ENCODE data around the gene LPCAT1.

LPCAT1 gene

DNA sequence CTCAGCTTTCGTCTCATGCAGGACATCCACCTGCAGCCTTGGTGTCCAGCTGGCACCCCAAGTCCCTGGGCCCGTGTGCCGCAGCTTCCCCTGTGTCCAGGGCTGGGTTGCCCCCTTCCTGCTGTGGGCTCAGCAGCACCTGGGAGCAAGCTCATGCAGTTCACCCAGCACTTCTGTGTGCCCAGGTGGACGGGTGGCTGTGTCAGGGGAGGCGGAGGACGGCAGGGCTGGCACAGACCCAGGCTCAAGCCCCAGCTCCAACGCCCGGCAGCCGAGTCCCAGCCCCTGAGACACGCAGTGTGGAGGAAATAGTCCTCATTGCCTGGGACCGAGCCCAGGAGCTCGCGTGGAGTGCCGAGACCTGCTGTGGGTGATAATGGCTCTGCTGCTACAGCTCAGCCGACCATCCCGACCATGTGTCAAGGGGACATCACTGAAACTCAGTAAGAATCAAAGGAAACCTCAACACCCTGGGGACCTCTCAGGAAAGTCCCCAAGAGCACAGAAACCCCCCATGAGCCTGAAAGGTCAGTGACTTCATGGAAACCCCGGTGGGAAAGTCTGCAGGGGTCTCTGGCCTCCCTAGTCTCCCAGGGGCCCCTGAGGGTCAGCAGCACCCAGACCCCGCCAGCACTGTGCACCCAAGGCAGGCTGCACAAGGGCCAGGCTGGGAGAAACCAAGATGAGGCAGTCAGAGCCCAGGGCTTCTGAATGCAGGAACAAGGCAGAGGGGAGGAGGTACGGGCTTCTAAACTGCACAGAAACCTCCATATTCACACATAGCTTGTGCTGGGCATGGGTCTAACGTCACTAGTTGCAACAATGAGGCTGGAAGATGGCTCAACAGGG lies 38.8 kb downstream of the LPCAT1 start:
- no peak overlapping the region for H3K4me2 ChIP-seq (ENCODE audit: low read length)
- H3K4me1 ChIP-seq (ENCODE audit: control insufficient read depth, low read depth, low read length): no peaks in the 10 kb centered on the region
- H2BK15ac ChIP-seq (replicated peaks; ENCODE audit: low read depth): no peak overlapping the region
- no peak overlapping the region for H4K5ac ChIP-seq (ENCODE audit: low read length)
- no CpG with 5 or more reads among the region's 20 CpGs for WGBS (ENCODE audit: extremely low coverage, insufficient coverage, low lambda C conversion rate)
- no peak overlapping the region for H3K27ac ChIP-seq (ENCODE audit: low read depth, low read length)
- H2BK120ac ChIP-seq (ENCODE audit: low read depth, low read length): no peak overlapping the region
- H3K23ac ChIP-seq (ENCODE audit: low read length): no peak overlapping the region
- no peak overlapping the region for H3K4ac ChIP-seq (ENCODE audit: low read depth, low read length)
- peaks cover 7% of the 10 kb centered on the region for H3K36me3 ChIP-seq (ENCODE audit: control insufficient read depth, insufficient read depth, low read length)
- H4K8ac ChIP-seq (ENCODE audit: low read depth, low read length): no peak overlapping the region
- H3K79me1 ChIP-seq (ENCODE audit: low read length): no peaks in the 10 kb centered on the region
- H2BK5ac ChIP-seq (ENCODE audit: low read length): no peak overlapping the region
- no peak overlapping the region for H3K56ac ChIP-seq (ENCODE audit: low read length)
- no peaks in the 10 kb centered on the region for H3K79me2 ChIP-seq (ENCODE audit: control insufficient read depth, insufficient read depth, low read length)
- no peak overlapping the region for H3K9ac ChIP-seq (ENCODE audit: low read length)
- DNase-seq: no peak
- no peak overlapping the region for H3K4me3 ChIP-seq (ENCODE audit: low read length)
- no peak overlapping the region for H3K18ac ChIP-seq (ENCODE audit: low read length)
- no peak overlapping the region for H2AK5ac ChIP-seq (ENCODE audit: low read length)
- no peaks in the 10 kb centered on the region for H3K27me3 ChIP-seq (ENCODE audit: insufficient read depth, low read length, poor library complexity)

DNA sequence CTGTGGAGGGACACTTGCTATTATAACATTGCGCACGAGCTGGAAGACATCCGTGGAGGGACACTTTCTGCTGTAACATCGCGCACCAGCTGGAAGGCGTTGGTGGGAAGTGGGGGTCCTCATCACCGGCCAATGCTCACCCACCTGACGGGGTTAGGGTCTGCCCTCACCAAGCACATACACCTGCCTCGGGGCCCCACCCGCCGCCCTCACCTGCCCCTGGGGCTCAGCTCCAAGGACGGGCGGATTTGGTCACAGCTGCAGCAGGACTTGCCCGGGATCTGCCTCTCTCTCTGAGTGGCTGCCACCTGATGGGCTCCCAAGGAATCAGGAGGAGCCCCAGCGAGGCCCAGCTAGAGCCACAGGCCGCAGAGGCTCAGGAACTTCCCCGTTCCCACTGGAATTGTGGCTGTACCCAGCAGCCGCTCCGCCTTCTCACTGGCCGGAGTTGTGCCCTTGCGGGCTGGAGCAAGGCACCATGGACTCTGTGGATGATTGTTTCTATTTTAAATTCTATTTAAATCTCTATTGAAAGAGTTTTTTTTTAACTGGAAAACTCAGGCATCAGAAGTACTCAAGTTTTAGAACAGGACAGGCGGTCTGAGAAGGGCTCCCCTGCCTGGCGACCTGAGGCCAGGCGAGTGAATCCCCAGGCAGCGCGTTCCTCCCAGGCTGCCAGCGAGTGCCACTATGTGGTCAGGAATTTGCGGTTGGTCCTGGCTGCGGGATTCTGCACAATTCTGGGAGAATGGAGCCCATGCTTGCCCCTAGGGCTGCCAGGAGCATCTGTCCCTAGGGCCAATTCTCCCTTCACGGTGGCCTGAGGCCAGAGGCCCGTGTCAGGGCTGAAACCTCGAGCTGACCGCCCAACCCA lies 39.7 kb downstream of the LPCAT1 start:
- H3K4me1 ChIP-seq (ENCODE audit: control insufficient read depth, low read depth, low read length): no peaks in the 10 kb centered on the region
- no peak overlapping the region for H3K9ac ChIP-seq (ENCODE audit: low read length)
- no peak overlapping the region for H3K56ac ChIP-seq (ENCODE audit: low read length)
- peaks cover 8% of the 10 kb centered on the region for H3K36me3 ChIP-seq (ENCODE audit: control insufficient read depth, insufficient read depth, low read length)
- no peak overlapping the region for H2BK15ac ChIP-seq (replicated peaks; ENCODE audit: low read depth)
- no peaks in the 10 kb centered on the region for H3K27me3 ChIP-seq (ENCODE audit: insufficient read depth, low read length, poor library complexity)
- no peak overlapping the region for H3K23ac ChIP-seq (ENCODE audit: low read length)
- no peak overlapping the region for H2AK5ac ChIP-seq (ENCODE audit: low read length)
- no peak overlapping the region for H3K4me3 ChIP-seq (ENCODE audit: low read length)
- DNase-seq: no peak
- H2BK120ac ChIP-seq (ENCODE audit: low read depth, low read length): no peak overlapping the region
- no peak overlapping the region for H4K8ac ChIP-seq (ENCODE audit: low read depth, low read length)
- H3K4me2 ChIP-seq (ENCODE audit: low read length): no peak overlapping the region
- WGBS (ENCODE audit: extremely low coverage, insufficient coverage, low lambda C conversion rate): no CpG with 5 or more reads among the region's 33 CpGs
- H3K79me2 ChIP-seq (ENCODE audit: control insufficient read depth, insufficient read depth, low read length): no peaks in the 10 kb centered on the region
- no peak overlapping the region for H2BK5ac ChIP-seq (ENCODE audit: low read length)
- no peaks in the 10 kb centered on the region for H3K79me1 ChIP-seq (ENCODE audit: low read length)
- H3K18ac ChIP-seq (ENCODE audit: low read length): no peak overlapping the region
- no peak overlapping the region for H4K5ac ChIP-seq (ENCODE audit: low read length)
- H3K4ac ChIP-seq (ENCODE audit: low read depth, low read length): no peak overlapping the region
- H3K27ac ChIP-seq (ENCODE audit: low read depth, low read length): no peak overlapping the region

DNA sequence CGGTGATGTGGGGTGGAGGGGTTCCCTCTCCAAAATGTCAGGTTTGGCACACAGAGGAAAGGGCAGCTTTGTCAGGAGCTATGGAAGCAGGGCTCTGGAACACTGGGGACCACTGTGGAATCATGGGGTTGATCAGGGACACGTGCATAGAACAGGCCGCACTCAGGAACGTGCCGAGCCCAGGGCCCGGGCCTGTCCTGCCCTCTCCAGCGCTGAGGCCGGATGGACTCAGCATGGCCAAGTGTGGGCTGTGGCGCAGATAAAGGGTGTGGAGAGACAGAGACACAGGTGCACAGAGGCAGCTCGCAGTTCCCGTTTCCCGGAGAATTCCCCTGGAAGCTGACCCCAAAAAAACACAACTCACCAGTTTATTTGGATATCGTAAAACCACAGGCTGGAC lies 40.7 kb downstream of the LPCAT1 start:
- no peak overlapping the region for H2BK5ac ChIP-seq (ENCODE audit: low read length)
- no peak overlapping the region for H3K4me3 ChIP-seq (ENCODE audit: low read length)
- no peak overlapping the region for H3K9ac ChIP-seq (ENCODE audit: low read length)
- H3K79me1 ChIP-seq (ENCODE audit: low read length): no peaks in the 10 kb centered on the region
- H2BK15ac ChIP-seq (replicated peaks; ENCODE audit: low read depth): no peak overlapping the region
- no peak overlapping the region for H3K56ac ChIP-seq (ENCODE audit: low read length)
- no peaks in the 10 kb centered on the region for H3K79me2 ChIP-seq (ENCODE audit: control insufficient read depth, insufficient read depth, low read length)
- H4K5ac ChIP-seq (ENCODE audit: low read length): no peak overlapping the region
- H3K23ac ChIP-seq (ENCODE audit: low read length): no peak overlapping the region
- H3K4me2 ChIP-seq (ENCODE audit: low read length): no peak overlapping the region
- no peaks in the 10 kb centered on the region for H3K27me3 ChIP-seq (ENCODE audit: insufficient read depth, low read length, poor library complexity)
- no peak for DNase-seq
- H3K4ac ChIP-seq (ENCODE audit: low read depth, low read length): no peak overlapping the region
- peaks cover 9% of the 10 kb centered on the region for H3K36me3 ChIP-seq (ENCODE audit: control insufficient read depth, insufficient read depth, low read length)
- no peak overlapping the region for H2AK5ac ChIP-seq (ENCODE audit: low read length)
- WGBS (ENCODE audit: extremely low coverage, insufficient coverage, low lambda C conversion rate): no CpG with 5 or more reads among the region's 13 CpGs
- H4K8ac ChIP-seq (ENCODE audit: low read depth, low read length): no peak overlapping the region
- H3K4me1 ChIP-seq (ENCODE audit: control insufficient read depth, low read depth, low read length): no peaks in the 10 kb centered on the region
- no peak overlapping the region for H3K18ac ChIP-seq (ENCODE audit: low read length)
- no peak overlapping the region for H2BK120ac ChIP-seq (ENCODE audit: low read depth, low read length)
- H3K27ac ChIP-seq (ENCODE audit: low read depth, low read length): no peak overlapping the region

DNA sequence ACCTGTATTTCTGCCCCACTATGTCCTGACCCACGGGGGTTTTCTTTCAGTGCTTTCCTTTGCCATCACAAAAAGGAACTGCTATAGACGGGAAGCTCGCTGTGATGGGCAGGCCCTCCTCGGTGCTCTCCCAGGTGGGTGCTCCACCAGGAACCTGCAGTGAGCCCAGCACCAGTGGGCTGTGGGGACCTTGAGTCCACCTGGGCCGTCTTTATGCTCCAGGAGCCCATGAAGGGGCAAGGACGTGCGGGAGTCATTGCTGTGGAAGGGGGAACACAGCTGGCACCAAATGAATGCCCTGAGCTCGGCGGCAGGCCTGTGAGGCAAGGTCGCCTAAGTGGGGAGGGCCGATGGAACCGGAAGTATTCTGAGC lies 41.8 kb downstream of the LPCAT1 start:
- H3K4me2 ChIP-seq (ENCODE audit: low read length): no peak overlapping the region
- no peaks in the 10 kb centered on the region for H3K79me2 ChIP-seq (ENCODE audit: control insufficient read depth, insufficient read depth, low read length)
- H2BK5ac ChIP-seq (ENCODE audit: low read length): no peak overlapping the region
- no peak overlapping the region for H3K23ac ChIP-seq (ENCODE audit: low read length)
- no peaks in the 10 kb centered on the region for H3K27me3 ChIP-seq (ENCODE audit: insufficient read depth, low read length, poor library complexity)
- H4K8ac ChIP-seq (ENCODE audit: low read depth, low read length): no peak overlapping the region
- no peak overlapping the region for H3K9ac ChIP-seq (ENCODE audit: low read length)
- H3K56ac ChIP-seq (ENCODE audit: low read length): no peak overlapping the region
- no peak overlapping the region for H3K27ac ChIP-seq (ENCODE audit: low read depth, low read length)
- H3K36me3 ChIP-seq (ENCODE audit: control insufficient read depth, insufficient read depth, low read length): peaks cover 8% of the 10 kb centered on the region
- H4K5ac ChIP-seq (ENCODE audit: low read length): no peak overlapping the region
- no peak for DNase-seq
- no peaks in the 10 kb centered on the region for H3K79me1 ChIP-seq (ENCODE audit: low read length)
- H3K4me3 ChIP-seq (ENCODE audit: low read length): no peak overlapping the region
- no peak overlapping the region for H3K4ac ChIP-seq (ENCODE audit: low read depth, low read length)
- no peak overlapping the region for H2AK5ac ChIP-seq (ENCODE audit: low read length)
- WGBS (ENCODE audit: extremely low coverage, insufficient coverage, low lambda C conversion rate): no CpG with 5 or more reads among the region's 12 CpGs
- H2BK15ac ChIP-seq (replicated peaks; ENCODE audit: low read depth): no peak overlapping the region
- no peak overlapping the region for H2BK120ac ChIP-seq (ENCODE audit: low read depth, low read length)
- no peaks in the 10 kb centered on the region for H3K4me1 ChIP-seq (ENCODE audit: control insufficient read depth, low read depth, low read length)
- H3K18ac ChIP-seq (ENCODE audit: low read length): no peak overlapping the region

DNA sequence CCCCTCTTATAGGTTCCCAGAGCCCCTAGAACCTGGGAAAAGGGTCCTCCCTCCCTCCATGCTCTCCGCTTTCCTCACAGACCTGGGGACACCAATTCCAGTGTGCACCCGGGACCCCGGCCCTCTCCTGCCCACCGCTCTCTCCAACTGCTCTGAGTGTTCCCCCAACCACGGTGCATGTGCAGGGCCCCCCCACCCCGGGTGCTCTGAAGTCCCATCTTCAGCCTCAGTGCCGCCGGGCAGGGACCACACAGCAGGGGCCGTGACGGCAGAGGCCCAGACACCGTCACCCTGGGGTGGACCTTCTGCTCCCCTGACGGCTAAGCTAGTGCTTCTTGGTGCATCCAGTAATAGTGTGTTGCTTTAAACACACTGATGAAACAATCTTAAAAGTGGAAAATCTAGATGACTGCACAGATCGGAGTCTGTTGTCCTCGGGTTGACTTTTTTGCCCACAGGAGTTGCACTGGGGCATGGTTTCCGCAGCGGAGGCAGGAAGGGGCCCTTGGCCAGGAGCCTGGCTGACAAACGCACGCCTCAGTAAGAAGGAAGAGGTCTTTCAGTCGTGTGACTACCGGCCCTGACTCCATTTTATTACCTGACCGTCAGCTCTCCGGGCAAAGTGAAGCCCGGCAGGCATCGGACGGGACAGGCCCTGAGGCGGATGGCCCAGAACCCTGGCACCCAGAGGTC lies 42.3 kb downstream of the LPCAT1 start:
- Histone ChIP-seq H2BK5ac (ENCODE audit: low read length) (no peak overlapping the region), H3K27me3 (ENCODE audit: insufficient read depth, low read length, poor library complexity) (no peaks in the 10 kb centered on the region), H3K4me3 (ENCODE audit: low read length) (no peak overlapping the region), H3K79me2 (ENCODE audit: control insufficient read depth, insufficient read depth, low read length) (no peaks in the 10 kb centered on the region), H3K9ac (ENCODE audit: low read length) (no peak overlapping the region), H3K23ac (ENCODE audit: low read length) (no peak overlapping the region), H3K27ac (ENCODE audit: low read depth, low read length) (no peak overlapping the region), H3K4ac (ENCODE audit: low read depth, low read length) (no peak overlapping the region), H4K5ac (ENCODE audit: low read length) (no peak overlapping the region), H3K79me1 (ENCODE audit: low read length) (no peaks in the 10 kb centered on the region), H2AK5ac (ENCODE audit: low read length) (no peak overlapping the region), H3K4me2 (ENCODE audit: low read length) (no peak overlapping the region), H3K4me1 (ENCODE audit: control insufficient read depth, low read depth, low read length) (no peaks in the 10 kb centered on the region), H3K56ac (ENCODE audit: low read length) (no peak overlapping the region), H3K36me3 (ENCODE audit: control insufficient read depth, insufficient read depth, low read length) (peaks cover 12% of the 10 kb centered on the region), H3K18ac (ENCODE audit: low read length) (no peak overlapping the region), H4K8ac (ENCODE audit: low read depth, low read length) (no peak overlapping the region), H2BK15ac (replicated peaks; ENCODE audit: low read depth) (no peak overlapping the region), H2BK120ac (ENCODE audit: low read depth, low read length) (no peak overlapping the region)
- no CpG with 5 or more reads among the region's 26 CpGs for WGBS (ENCODE audit: extremely low coverage, insufficient coverage, low lambda C conversion rate)
- DNase-seq: no peak

Measured in mesendoderm (in vitro differentiated cells).